NCI-H187 treated with DMSO at 0.1 percent for 48 hours (cell line): Measurements from ENCODE around the gene TOR4A.
"Not testable (repeated sequence)": the region's sequence is repeated elsewhere in the genome, so short reads cannot be mapped to it uniquely, and the experiment has no call there.

ENCODE experiments used
- DNase-seq: peaks from one replicate; lab custom pipeline; 2025; lab: John Stamatoyannopoulos, UW

The TOR4A gene

GRCh38 chr9:137319011-137319738 is 41.6 kb downstream of the TOR4A start:
- no peak for DNase-seq

- DNase-seq, result no peak
Observed at GRCh38 chr9:137319739-137320551, 42.4 kb downstream of the TOR4A start.

GRCh38 chr9:137320555-137321384 is 43.2 kb downstream of the TOR4A start:
- no peak for DNase-seq

GRCh38 chr9:137321726-137322361 is 44.3 kb downstream of the TOR4A start:
- no peak for DNase-seq

GRCh38 chr9:137323531-137324331 is 46.2 kb downstream of the TOR4A start:
- DNase-seq, result no peak

- no peak for DNase-seq
Observed at GRCh38 chr9:137325124-137325523, 47.6 kb downstream of the TOR4A start.

- no peak for DNase-seq
Observed at GRCh38 chr9:137325799-137326198, 48.3 kb downstream of the TOR4A start.

GRCh38 chr9:137326445-137327065 is 49.0 kb downstream of the TOR4A start:
- no peak for DNase-seq

- DNase-seq, result not testable (repeated sequence)
Observed at GRCh38 chr9:137327641-137328550, 50.4 kb downstream of the TOR4A start.

- not testable (repeated sequence) for DNase-seq
Observed at GRCh38 chr9:137329590-137329989, 52.1 kb downstream of the TOR4A start.

GRCh38 chr9:137330689-137331088 is 53.2 kb downstream of the TOR4A start:
- no peak for DNase-seq

GRCh38 chr9:137331929-137332328 is 54.4 kb downstream of the TOR4A start:
- no peak for DNase-seq
